Umbilical cord (tissue), 2 donors: ENCODE measurements around the gene LRRC28. TPM values are rescaled to one million over a fixed set of nuclear protein-coding genes. Genes with fewer than 3 reads are reported as not detected.

Source experiments
- DNase-seq: peaks from one replicate; pipeline ENCODE4 v3.0.0-alpha.2; 2015; ENCODE audit warnings: low spot score
- total RNA-seq: library from RNA; depleted of rRNA; stranded (reverse); fragments of >200 nt; gene quantifications from one replicate; pipeline ENCODE4 v1.2.3, GENCODE V29; 2014; ENCODE audit warnings: low replicate concordance; ENCODE audit not compliant: insufficient read depth

Gene LRRC28
- total RNA-seq, 1 donor from 2014 or later: 41.7 TPM

DNA sequence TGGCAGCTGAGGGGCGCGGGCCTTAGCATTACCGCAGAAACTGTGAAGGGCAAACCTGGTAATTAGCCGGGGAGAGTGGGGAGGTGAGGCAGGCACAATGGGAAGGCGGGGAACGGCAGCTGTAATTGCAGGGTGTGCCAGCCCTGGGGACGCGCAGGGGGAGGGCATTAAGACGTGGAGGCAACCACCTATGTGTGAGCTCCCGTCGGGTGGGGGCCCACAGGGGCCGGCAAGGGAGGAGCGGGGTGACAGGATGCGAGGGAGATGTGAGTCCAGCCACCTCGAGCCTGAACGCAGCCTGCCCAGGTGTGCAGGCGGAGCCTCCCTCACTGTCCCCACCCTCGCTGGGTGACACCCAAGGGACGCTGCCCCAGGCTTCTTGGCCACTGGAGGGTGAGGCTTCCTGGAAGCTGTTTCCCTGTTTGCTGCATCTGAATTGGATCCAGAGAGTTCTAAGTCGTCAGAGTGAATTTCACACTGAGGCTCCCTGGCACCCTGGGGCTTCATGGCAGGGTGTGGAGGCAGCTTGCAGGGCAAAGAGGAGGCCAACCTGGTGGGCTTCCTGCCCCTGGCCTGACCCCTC is 183.9 kb downstream of the LRRC28 start:
- peak; percentile 28 for DNase-seq

DNA sequence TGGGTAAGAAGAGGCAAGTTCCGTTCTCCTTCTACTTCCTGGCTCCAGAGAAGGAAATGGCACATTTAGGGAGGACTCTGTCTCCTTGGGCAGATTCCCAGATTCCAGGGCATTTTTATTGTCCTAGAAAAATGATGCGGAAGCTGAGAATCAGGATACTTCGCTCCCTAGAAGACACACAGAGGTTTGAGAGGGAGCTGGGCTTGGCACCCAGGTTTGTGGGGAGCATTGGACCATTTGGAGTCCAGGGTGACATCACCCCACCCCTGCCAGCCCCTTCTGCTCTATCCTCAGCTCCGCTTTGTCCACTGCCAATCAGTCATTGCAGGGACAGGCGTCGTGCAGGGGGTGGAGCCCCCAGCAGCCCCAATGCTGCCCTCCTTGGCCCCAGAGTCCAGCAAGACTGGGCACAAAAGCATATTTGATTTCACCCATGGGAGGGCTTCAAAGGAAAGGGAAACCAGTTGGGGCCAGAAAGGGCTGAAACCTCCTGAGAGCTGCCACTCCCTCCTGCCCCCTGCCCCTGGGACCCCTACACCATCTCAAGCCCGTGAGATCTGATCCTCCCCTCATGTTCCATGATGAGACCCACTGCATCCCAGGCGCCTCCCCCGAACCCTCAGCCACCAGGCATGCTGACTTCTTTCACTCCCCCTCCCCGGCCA is 184.7 kb downstream of the LRRC28 start:
- DNase-seq: no peak

DNA sequence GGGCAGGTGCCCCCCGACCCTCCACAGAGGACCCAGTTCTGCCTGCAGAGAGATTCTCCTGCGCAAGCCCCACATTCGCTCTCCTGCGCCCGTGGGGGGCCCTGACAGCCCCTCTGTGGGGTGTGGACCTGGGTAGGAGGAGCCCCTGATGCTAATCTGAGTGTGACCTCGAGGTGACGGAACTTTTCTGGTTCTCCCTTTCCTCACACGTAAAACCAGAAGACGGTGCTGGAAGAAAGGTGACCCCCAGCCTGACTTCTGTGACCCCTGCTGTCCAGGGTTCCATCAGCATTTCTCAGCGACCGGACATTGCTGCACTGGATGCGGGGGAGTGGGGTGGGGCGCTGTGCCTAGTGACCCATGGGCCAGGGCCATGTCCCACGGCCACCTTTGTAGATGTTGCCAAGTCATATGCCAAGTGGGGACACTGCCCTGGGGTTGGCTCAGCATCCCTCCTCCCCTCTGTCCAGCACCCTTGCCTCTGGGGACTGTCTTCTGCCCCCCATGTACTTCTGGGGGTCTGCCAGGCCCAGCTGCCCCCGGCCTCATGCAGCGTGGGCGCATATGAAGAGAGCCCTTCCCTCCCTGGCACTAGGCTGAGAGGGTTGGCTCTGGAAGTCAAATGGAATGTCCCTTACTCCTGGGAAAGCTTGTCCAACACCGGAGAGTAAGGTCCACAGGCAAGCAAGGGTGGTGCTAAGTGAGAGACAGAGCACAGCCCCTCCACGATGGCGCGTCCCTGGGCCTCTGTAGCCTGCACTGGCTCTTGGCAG is 185.4 kb downstream of the LRRC28 start:
- DNase-seq: no peak

DNA sequence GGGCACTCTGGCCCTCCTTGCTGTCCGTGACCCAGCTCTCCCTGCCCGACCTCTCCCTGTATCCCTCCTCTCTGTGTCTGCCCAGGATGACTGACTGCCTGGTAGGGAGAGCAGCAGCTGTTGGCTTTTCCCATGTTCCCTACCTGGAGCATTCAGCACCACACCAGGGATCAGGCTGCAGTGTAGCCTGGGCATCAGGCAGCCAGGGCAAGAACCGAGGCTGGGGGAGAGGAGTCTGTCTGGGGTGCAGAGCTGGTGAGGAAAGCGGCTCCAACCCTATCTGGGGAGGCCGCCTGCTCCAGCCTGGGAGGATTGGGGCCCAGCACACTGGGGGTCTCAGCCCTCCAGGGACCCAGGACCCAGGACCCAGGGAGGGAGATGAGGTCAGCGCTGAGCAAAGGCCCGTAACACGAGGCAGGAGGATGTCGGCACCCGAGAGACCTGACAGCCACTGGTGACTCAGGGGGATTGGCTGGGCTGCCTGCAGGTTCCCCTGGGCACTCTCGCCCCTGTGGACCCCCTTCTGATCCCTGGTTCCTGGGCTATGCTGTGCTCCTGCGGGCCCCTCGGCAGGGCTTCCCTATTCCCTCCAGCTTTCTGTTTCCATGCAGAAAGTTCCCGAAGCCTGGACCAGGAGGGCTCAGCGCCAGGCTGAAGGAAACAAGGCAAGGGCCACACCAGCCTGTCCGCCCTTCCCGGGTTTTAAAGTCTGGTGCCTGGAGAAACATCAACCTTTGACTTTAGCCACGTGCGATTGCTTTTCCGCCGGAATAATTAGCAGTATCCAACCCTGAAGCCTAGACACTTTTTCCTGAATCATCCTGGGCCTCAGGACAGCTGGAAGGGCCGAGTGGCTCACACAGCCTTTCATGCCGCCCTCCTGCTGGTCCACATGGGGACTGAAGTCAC is 186.3 kb downstream of the LRRC28 start:
- no peak for DNase-seq

DNA sequence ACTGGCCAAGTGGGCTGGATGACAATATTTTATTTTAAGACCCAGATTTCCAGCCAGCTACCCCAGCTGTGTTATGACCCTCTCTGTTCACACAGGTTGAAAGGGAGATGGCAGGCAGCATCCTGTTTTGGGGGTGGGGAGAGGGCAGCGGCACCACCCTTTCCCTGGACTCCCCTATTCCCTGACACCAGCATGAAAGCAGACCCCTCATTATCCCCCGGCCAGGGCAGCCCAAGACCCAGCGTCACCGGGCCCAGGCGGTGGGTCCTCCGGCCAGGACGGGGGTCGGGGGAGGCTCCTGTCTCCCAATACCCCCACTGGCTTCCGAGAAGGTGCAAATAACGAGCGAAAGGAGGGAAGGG is 186.9 kb downstream of the LRRC28 start:
- DNase-seq: no peak

DNA sequence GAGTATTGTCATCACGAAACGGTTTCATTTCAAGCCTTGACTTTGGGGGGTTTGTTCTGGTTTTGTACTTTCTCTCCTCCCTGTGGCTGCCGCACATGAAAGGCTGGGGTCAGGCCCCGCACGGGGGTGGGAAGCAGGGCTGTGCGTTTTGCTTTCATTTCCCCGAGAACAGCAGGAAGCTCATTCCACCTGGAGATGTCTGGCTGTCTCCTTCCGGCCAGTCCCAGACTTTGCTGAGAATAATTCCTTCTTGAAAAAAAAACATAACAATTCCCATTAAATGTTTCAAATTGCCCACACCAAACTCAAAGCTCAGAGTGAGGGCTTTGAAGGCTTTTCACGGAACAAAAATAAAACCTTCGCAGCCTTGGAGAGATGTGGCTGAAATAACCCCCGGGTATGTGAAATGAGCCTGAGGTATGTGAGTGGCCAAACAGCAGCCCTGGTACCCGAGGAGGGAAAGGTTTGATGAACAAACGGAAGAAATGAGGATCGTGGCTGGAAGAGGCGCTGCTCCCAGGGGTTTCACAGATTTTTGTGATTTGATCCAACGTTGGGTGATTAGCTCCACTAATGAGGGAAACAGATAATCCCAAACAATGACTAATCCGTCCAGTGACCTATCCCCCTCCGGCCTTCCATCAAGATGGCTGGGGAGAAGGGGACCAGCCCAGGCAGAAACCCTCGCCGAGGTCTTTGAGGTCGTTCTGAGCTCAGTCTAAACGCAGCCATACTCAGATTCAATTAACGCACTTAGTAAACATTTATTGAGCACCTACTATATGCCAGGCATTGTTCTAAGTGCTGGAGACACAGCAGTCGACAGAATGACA is 187.6 kb downstream of the LRRC28 start:
- peak; percentile 25 for DNase-seq

DNA sequence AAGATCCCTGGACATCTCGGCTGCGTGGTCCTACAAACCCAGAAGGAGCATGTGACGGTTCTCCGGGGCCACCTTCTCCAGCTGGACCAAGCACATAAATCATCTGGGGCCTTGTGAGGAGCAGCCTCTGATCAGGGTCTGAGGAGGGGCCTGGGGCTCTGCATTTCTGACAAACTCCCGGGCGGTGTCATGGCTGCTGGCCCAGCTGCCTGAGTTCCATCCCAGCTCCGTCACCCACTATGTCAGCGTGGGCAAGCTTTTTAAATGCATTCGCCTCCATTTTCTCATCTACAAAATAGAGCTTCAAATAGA is 188.2 kb downstream of the LRRC28 start:
- no peak for DNase-seq

DNA sequence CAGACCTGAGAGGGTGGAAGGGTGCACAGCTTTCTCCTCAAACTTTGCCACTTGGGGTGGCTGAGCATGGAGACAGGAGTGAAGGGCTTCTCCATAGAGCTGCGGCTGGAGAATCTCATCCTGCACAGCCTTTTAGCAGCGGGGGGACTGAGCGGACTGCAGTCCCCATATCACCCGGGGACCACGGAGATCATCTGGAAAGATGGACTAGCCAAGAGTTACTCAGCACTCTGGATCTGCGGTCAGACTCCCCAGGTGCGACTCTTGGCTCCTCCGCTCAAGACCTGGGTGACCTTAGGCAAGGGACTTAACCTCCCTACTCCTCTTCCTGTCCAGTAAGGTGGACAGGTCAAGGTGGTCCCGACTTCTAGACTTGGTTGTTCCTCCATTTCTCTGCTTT is 188.7 kb downstream of the LRRC28 start:
- no peak for DNase-seq

Other genes with a start within 250 kb of the LRRC28 start
- gene PGPEP1L, start 243.7 kb upstream of the LRRC28 start, total RNA-seq: not detected
- 230 TPM for gene SYNM, start 146.4 kb upstream of the LRRC28 start, total RNA-seq
- gene TTC23, start 1.9 kb upstream of the LRRC28 start, total RNA-seq: 68.1 TPM